MM.1S (cell line): Measurements from ENCODE around the gene ODF2L.

Experiments used
- DNase-seq: peaks from one replicate; pipeline ENCODE4 v3.0.0-alpha.2; 2015
- H2AFZ ChIP-seq: fragments of 300-600 bp; sonication (generic); 2 replicates; pipeline ENCODE4 v1.6.0; 2016; ENCODE audit warnings: antibody characterized with exemption, low read length
- H3F3A ChIP-seq: fragments of 300-600 bp; sonication (generic); 2 replicates; pipeline ENCODE4 v1.6.1; 2016; ENCODE audit warnings: mild to moderate bottlenecking, antibody characterized with exemption, low read length, moderate library complexity, mixed read lengths; ENCODE audit not compliant: insufficient read depth
- H3K27ac ChIP-seq: fragments of 300-600 bp; sonication (generic); 2 replicates; pipeline ENCODE4 v1.5.1; 2016; ENCODE audit warnings: mild to moderate bottlenecking, low read length
- H3K27me3 ChIP-seq: fragments of 300-600 bp; sonication (generic); replicated peaks from 2 replicates; pipeline ENCODE4 v1.6.0; 2016; ENCODE audit warnings: low read length; ENCODE audit not compliant: insufficient read depth
- H3K36me3 ChIP-seq: fragments of 300-600 bp; sonication (generic); replicated peaks from 2 replicates; pipeline ENCODE4 v1.6.1; 2016; ENCODE audit warnings: mild to moderate bottlenecking, low read length, mixed read lengths; ENCODE audit not compliant: insufficient read depth
- H3K4me1 ChIP-seq: fragments of 300-600 bp; sonication (generic); 2 replicates; pipeline ENCODE4 v1.6.1; 2016; ENCODE audit warnings: low read length, mixed read lengths
- H3K4me2 ChIP-seq: fragments of 300-600 bp; sonication (generic); 2 replicates; pipeline ENCODE4 v1.6.0; 2016; ENCODE audit warnings: low read depth, low read length
- H3K4me3 ChIP-seq: fragments of 300-600 bp; sonication (generic); 2 replicates; pipeline ENCODE4 v1.5.1; 2016; ENCODE audit warnings: low read length, mixed read lengths
- H3K79me2 ChIP-seq: fragments of 300-600 bp; sonication (generic); 2 replicates; pipeline ENCODE4 v1.6.1; 2016; ENCODE audit warnings: mixed run types, low read length, mixed read lengths
- H3K9ac ChIP-seq: fragments of 300-600 bp; sonication (generic); 2 replicates; pipeline ENCODE4 v1.6.1; 2016; ENCODE audit warnings: low read length, mixed read lengths
- H3K9me2 ChIP-seq: fragments of 300-600 bp; sonication (generic); replicated peaks from 2 replicates; pipeline ENCODE4 v1.6.1; 2016; ENCODE audit warnings: mild to moderate bottlenecking, low read length, mixed read lengths; ENCODE audit not compliant: insufficient read depth
- H3K9me3 ChIP-seq: fragments of 300-600 bp; sonication (generic); replicated peaks from 2 replicates; pipeline ENCODE4 v1.6.1; 2016; ENCODE audit warnings: mild to moderate bottlenecking, low read length, mixed read lengths; ENCODE audit not compliant: insufficient read depth
- H4K20me1 ChIP-seq: fragments of 300-600 bp; sonication (generic); 2 replicates; pipeline ENCODE4 v1.6.1; 2016; ENCODE audit warnings: mild to moderate bottlenecking, low read length, moderate library complexity, mixed read lengths; ENCODE audit not compliant: insufficient read depth
- CTCF ChIP-seq: fragments of 300-600 bp; sonication (generic); IDR thresholded peaks from 2 replicates; pipeline ENCODE4 v1.5.1; 2016; ENCODE audit warnings: antibody characterized with exemption, low read length, mixed read lengths
- EZH2 ChIP-seq: fragments of 300-600 bp; sonication (generic); optimal IDR thresholded peaks from 2 replicates; pipeline ENCODE3; 2017; ENCODE audit warnings: low read depth, mild to moderate bottlenecking, antibody characterized with exemption, low read length, mixed read lengths
- EZH2phosphoT487 ChIP-seq: fragments of 300-600 bp; sonication (generic); IDR thresholded peaks from 2 replicates; pipeline ENCODE4 v1.6.1; 2018; ENCODE audit warnings: antibody characterized with exemption, low read length

ODF2L gene

GRCh38 chr1:86410879-86411278, 14.8 kb upstream of the ODF2L start:
- H3F3A ChIP-seq, result no peaks in the 10 kb centered on the region
- no peaks in the 10 kb centered on the region for H3K9me2 ChIP-seq
- H3K4me2 ChIP-seq, result no peak overlapping the region
- no peak overlapping the region for H3K4me3 ChIP-seq
- TF ChIP-seq EZH2phosphoT487 (no peak), EZH2 (no peak), CTCF (no peak)
- H4K20me1 ChIP-seq, result no peaks in the 10 kb centered on the region
- no peaks in the 10 kb centered on the region for H3K4me1 ChIP-seq
- no peak overlapping the region for H3K27ac ChIP-seq
- no peaks in the 10 kb centered on the region for H3K36me3 ChIP-seq
- no peaks in the 10 kb centered on the region for H3K79me2 ChIP-seq
- H3K9me3 ChIP-seq, result no peaks in the 10 kb centered on the region
- no peak for DNase-seq
- no peak overlapping the region for H2AFZ ChIP-seq
- H3K9ac ChIP-seq, result no peak overlapping the region
- H3K27me3 ChIP-seq, result no peaks in the 10 kb centered on the region

- H3K79me2 ChIP-seq, result no peaks in the 10 kb centered on the region
- DNase-seq, result no peak
Measured at GRCh38 chr1:86409416-86410021, 13.4 kb upstream of the ODF2L start.

GRCh38 chr1:86396498-86396890, 371 bp upstream of the ODF2L start:
- H3K79me2 ChIP-seq, result peaks cover 10% of the 10 kb centered on the region
- peaks cover 7% of the 10 kb centered on the region; the same call in 1 of the 2 replicates for H3F3A ChIP-seq
- no peak for DNase-seq
- no peaks in the 10 kb centered on the region for H3K9me3 ChIP-seq
- no peaks in the 10 kb centered on the region for H3K4me1 ChIP-seq
- H4K20me1 ChIP-seq, result no peaks in the 10 kb centered on the region
- H3K9ac ChIP-seq, result peak overlapping the region; percentile 68; the same call in 1 of the 2 replicates
- no peaks in the 10 kb centered on the region for H3K36me3 ChIP-seq
- H2AFZ ChIP-seq, result peak overlapping the region; percentile 99
- H3K4me3 ChIP-seq, result peak overlapping the region; percentile 98
- peak overlapping the region; percentile 42; the same call in 1 of the 2 replicates for H3K27ac ChIP-seq
- TF ChIP-seq CTCF, result no peak
- TF ChIP-seq EZH2, result no peak
- H3K27me3 ChIP-seq, result no peaks in the 10 kb centered on the region
- H3K9me2 ChIP-seq, result no peaks in the 10 kb centered on the region
- peak overlapping the region; percentile 80 for H3K4me2 ChIP-seq

More at GRCh38 chr1:86409416-86410021, 13.4 kb upstream of the ODF2L start:
- H3K9me3 ChIP-seq, result no peaks in the 10 kb centered on the region
- no peak overlapping the region for H3K27ac ChIP-seq
- H3K4me2 ChIP-seq, result no peak overlapping the region
- no peak overlapping the region for H2AFZ ChIP-seq
- H3K27me3 ChIP-seq, result no peaks in the 10 kb centered on the region
- no peaks in the 10 kb centered on the region for H3F3A ChIP-seq
- H3K9ac ChIP-seq, result no peak overlapping the region
- H4K20me1 ChIP-seq, result no peaks in the 10 kb centered on the region
- H3K4me3 ChIP-seq, result no peak overlapping the region
- H3K36me3 ChIP-seq, result no peaks in the 10 kb centered on the region
- no peaks in the 10 kb centered on the region for H3K4me1 ChIP-seq
- no peak for TF ChIP-seq EZH2
- TF ChIP-seq EZH2phosphoT487, result no peak
- TF ChIP-seq CTCF, result no peak
- no peaks in the 10 kb centered on the region for H3K9me2 ChIP-seq
